A172 (cell line): ENCODE measurements around the gene NANOG. TPM values are rescaled to one million over a fixed set of nuclear protein-coding genes. Genes with fewer than 3 reads are reported as not detected.
A peak's percentile ranks its signal among the peaks of the same experiment; 100 is the strongest.
"Not testable (repeated sequence)": the region's sequence is repeated elsewhere in the genome, so short reads cannot be mapped to it uniquely, and the experiment has no call there.

Experiments
- DNase-seq: peaks from one replicate; pipeline ENCODE4 v3.0.0-alpha.2; 2015; ENCODE audit warnings: low spot score
- total RNA-seq: library from RNA; depleted of rRNA; stranded (reverse); fragments of >200 nt; shearing (Covaris generic); gene quantifications from 2 replicates; pipeline ENCODE4 v1.2.3, GENCODE V29; 2014

The NANOG gene
- total RNA-seq, 1 experiment from 2014 or later, result not detected

GRCh38 chr12:7801460-7801859 lies 12.3 kb downstream of the NANOG start:
- no peak for DNase-seq

GRCh38 chr12:7806319-7806718 lies 17.1 kb downstream of the NANOG start:
- DNase-seq, result not testable (repeated sequence)

DNA sequence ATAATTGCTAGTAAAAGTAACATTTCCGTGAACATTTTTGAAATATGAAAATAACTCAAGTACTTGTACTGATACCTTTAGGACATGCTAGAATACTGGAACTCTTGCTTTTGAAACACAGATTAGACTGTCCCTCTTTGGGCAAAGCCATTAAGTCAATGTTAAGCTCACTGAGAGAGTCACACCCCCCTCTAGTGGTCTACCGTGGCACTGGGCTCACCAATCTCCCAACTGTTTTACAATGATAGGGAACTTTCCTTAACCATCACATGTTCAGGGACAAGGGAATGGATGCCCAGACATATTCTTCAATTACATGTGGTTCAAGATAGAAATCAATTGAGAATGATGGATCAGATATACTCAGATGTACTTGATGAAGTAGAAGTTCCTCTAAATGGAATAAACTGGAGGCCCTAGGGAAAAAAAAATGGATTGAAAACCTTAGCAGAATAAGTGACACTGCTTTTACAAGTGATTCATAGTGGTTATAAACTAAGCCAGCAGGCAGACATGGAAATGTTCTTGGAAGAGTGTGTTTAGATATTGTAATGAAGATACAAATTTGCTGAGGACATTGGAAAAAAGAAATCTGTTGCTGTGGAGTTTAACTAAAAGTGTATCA lies 17.8 kb downstream of the NANOG start:
- peak; percentile 55 for DNase-seq

DNA sequence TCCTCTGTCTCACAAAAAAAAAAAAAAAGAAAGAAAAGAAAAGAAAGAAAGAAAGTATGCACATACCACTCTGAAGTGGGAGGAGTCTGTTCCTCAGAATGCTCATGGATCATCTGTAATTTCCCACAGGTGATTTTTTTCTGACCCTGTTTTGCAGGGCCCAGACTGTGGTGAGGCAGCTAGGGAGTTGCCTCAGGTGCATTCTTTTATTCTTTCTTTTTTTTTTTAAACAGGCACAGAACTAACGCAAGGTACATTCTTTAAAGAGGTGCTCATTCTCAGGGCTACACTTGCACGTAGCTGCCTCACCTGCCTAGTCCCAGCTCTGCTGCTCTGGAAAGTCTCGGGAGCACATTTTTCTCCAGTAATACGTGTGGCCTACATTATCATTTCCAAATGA lies 36.6 kb downstream of the NANOG start:
- not testable (repeated sequence) for DNase-seq

DNA sequence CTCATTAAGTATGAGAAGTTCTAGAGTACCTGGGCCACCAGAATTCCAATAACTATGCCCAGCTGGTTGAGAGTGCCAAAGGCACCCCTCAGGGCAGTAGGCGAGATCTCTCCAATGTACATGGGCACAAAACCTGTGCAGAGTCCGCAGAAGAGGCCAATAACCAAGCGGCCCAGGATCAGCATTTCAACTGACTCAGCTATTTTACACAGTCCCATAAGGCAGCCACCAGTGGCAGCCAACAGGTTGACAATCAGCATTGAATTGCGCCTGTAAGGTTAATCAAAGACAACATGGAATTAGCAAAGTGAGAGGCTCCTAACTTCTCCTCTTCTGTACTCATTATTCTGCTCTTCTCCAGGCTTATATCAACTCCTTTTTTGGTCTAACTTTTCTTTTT lies 40.5 kb downstream of the NANOG start:
- DNase-seq, result not testable (repeated sequence)

DNA sequence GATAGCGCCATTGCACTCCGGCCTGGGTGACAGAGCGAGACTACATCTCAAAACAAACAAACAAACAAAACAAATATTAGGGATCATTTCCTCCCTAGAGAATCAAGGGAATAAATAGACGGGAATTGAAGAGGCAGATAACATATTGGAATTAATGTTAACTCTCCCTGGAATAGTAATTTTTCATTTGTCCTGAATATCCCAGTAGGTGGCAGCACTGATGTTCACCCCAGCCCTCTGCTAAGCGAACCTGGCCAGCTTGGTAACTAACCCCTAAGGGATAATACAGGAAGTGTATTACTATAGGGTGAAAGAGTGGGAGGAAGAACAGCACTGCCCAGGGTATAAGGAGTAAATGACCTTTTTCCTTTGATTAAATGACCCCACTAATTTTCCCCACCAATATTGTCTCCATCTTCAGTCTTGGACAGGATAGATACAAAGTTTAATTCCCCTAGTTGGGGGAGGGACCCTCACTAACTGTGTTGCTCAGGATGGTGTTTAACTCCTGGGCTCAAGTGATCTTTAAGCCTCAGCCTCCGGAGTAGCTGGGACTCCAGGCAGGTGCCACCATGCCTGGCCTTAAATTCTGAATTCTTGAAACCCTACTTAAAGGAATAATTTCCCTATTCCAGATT lies 43.0 kb downstream of the NANOG start:
- DNase-seq, result peak; percentile 18

DNA sequence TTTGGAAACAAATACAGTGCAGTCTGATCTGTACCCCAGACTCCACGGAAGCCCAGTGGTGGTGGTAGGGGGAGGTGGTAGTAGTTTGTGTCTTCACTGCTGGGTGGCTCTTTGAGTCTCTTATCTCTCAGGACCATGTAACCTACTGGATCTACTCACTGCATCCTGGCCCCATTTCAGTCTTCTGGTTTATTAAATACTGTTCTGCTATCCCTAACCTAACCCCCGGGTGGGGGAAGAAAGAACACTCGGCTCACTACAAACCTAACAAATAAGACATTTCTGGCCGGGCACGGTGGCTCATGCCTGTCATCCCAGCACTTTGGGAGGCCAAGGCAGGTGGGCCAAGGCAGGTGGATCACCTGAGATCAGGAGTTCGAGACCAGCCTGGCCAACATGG lies 44.0 kb downstream of the NANOG start:
- not testable (repeated sequence) for DNase-seq

- no peak for DNase-seq
Observed at GRCh38 chr12:7833831-7834230, 44.6 kb downstream of the NANOG start.

GRCh38 chr12:7834701-7835100 lies 45.5 kb downstream of the NANOG start:
- no peak for DNase-seq

- DNase-seq, result no peak
Observed at GRCh38 chr12:7835116-7835515, 45.9 kb downstream of the NANOG start.

DNA sequence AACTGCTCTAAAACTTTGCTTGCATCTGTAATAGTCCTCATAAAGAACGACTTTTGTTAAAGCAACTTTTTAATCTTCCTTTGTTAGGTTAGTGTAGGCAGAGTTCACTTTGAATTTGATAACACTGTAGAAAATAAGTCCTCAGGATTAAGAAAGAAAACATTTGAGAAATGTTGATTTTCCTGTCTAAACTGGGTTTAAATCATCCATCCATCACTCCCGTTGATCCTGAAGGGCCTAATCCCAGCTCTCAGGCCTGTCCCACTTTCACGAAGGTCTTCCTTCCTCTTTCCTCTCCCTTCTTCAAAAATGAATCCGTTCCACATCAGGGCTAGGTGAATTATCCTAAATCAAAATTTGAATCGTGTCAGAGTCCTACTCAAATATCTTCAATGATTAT lies 46.6 kb downstream of the NANOG start:
- no peak for DNase-seq

- DNase-seq, result no peak
Observed at GRCh38 chr12:7837366-7837765, 48.2 kb downstream of the NANOG start.

- not testable (repeated sequence) for DNase-seq
Observed at GRCh38 chr12:7839226-7839625, 50.0 kb downstream of the NANOG start.

- DNase-seq, result not testable (repeated sequence)
Observed at GRCh38 chr12:7839848-7840247, 50.6 kb downstream of the NANOG start.

DNA sequence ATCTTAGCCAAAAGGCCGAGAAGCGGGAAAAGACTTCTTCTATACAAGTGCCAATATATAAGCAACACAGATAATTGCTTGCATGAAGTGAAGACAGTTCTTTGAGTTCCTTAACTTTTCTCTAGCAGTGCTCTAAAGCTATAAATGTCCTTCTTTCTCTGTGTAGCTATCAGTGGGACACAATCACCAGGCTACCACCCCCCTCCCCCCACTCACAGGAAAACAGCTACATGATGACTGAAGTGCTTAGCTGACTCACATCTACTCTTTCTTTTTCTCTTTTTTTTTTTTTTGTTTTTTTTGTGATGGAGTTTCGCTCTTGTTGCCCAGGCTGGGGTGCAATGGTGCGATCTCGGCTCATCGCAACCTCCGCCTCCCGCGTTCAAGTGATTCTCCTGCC lies 53.2 kb downstream of the NANOG start:
- DNase-seq, result not testable (repeated sequence)

- DNase-seq, result not testable (repeated sequence)
Observed at GRCh38 chr12:7843149-7843548, 53.9 kb downstream of the NANOG start.

DNA sequence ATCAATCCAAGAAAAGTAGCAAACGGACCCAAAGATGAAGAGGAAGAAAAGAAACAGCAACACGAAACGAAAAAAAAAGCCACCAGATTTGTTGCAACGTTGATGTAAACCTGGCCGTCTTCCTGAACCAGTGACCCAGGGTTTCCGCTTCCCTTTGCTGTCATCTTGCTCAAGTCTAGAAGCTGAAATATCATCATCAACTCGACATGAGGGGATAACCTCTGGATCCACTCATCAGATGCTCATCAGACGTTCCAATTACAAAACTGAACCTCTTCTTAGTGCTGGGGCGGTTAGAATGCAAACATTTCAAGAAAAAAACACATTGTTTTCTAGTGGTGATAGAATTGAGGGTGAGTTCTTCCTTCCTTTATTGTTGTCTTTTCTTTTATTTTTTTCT lies 54.4 kb downstream of the NANOG start:
- not testable (repeated sequence) for DNase-seq

- DNase-seq, result no peak
Observed at GRCh38 chr12:7844116-7844515, 54.9 kb downstream of the NANOG start.

DNA sequence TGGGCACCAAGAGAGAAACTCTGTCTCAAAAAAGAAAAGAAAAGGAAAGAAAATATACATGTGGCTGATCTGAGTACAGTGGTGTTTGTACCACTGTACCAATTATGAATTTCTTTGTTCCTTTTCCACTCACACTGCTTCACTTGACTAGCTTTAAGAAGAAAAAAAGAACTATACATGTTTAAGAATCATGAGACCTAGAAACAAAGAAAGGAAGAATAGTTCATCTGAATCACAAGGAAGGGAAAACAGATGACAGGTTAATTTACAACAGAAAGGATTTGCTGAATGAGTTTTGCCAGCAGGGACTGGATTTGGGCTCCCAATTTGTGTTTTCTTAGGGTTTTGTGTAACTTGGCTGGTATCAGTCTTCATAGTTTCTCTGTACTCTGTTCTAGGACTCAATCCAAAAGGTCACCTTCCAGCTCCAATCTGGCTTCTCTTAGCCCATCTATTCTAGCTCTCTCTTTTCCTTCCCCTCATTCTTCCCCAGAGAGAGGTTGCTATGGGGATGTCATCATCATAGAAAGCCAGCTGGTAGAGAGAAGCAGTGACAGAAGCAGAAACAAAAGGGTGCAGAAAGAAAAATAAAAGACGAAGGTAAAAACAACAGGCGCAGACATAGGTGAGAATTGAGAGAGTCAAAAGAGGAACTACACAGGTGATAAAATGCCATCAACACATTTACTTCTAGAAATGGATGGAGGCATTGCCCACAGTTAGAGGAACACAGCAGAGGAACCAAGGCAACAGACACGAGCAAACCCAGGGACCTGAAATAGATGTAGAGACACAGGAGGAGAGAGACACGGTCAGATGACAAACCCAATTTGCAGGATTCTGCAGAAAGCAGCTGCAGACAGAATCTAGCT lies 58.3 kb downstream of the NANOG start:
- not testable (repeated sequence) for DNase-seq

- not testable (repeated sequence) for DNase-seq
Observed at GRCh38 chr12:7848098-7848422, 58.9 kb downstream of the NANOG start.
